ENCODE measurements around the gene GRIP1. TPM values are rescaled to one million over a fixed set of nuclear protein-coding genes. Genes with fewer than 3 reads are reported as not detected.

The GRIP1 gene, protein sequence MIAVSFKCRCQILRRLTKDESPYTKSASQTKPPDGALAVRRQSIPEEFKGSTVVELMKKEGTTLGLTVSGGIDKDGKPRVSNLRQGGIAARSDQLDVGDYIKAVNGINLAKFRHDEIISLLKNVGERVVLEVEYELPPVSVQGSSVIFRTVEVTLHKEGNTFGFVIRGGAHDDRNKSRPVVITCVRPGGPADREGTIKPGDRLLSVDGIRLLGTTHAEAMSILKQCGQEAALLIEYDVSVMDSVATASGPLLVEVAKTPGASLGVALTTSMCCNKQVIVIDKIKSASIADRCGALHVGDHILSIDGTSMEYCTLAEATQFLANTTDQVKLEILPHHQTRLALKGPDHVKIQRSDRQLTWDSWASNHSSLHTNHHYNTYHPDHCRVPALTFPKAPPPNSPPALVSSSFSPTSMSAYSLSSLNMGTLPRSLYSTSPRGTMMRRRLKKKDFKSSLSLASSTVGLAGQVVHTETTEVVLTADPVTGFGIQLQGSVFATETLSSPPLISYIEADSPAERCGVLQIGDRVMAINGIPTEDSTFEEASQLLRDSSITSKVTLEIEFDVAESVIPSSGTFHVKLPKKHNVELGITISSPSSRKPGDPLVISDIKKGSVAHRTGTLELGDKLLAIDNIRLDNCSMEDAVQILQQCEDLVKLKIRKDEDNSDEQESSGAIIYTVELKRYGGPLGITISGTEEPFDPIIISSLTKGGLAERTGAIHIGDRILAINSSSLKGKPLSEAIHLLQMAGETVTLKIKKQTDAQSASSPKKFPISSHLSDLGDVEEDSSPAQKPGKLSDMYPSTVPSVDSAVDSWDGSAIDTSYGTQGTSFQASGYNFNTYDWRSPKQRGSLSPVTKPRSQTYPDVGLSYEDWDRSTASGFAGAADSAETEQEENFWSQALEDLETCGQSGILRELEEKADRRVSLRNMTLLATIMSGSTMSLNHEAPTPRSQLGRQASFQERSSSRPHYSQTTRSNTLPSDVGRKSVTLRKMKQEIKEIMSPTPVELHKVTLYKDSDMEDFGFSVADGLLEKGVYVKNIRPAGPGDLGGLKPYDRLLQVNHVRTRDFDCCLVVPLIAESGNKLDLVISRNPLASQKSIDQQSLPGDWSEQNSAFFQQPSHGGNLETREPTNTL
- total RNA-seq (2022; extraction: Qiagen RNA extraction), result 2.6 to 4.2 TPM (median 3.1 TPM) in 5 replicates

DNA sequence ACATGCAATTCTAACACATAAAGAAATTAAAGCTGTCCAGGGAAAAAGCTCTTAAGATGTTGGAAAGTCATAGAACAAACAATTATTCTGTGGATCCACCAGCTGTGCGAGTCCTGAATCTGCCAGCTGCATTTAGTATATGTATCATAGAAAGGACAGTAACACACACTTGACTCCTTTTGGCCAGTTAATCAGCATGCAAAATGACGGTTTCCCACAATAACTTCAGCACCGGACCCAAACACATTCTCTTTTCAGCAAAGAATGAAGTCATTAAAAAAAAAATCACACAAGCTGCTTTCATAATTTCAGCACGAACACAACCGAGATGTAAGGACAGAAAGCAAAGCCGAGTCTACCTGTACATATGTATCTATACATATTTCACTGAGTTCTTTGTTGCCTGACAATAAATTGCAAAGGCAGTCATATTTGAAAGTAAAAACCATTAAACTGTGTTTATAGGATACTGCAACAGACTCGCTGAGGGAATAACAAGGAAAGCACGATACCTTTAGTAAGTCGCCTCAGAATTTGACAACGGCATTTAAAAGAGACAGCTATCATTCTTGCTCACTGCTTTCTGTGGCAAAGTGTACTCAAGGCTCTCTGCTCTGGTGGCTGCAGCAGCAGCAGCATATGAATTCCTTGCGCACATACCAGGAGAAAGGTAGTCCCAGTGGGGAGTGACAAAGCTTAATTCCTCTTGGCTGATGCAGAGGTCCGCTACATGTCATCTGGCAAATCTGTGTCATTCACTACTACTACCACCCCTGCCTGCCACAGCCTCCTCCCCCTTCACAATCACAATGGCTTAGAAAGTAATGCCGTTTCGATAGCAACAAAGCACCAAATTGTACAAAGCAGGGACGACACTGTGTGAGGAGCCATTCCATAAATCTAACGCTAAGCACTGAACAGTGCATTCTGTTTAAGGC is at the start of gene GRIP1:
GRIP1 (minus strand) TSS at position 739 of the 938 bp plus-strand sequence; CDS start at position 567, 172 bp downstream.

GRCh38 chr12:66301944-66302826 is 376.7 kb downstream of the GRIP1 start, which contains the start of gene HELB:
HELB (plus strand) TSS chr12:66302493; CDS start chr12:66302604, 111 bp downstream.

All from A549 treated with Hydrocortisone at 1 μM for 4 hours (cell line).